K562 (cell line): Measurements from ENCODE around the gene RAP1A. TPM values are rescaled to one million over a fixed set of nuclear protein-coding genes. Genes with fewer than 3 reads are reported as not detected.
A peak's percentile ranks its signal among the peaks of the same experiment; 100 is the strongest.

Experiments used
- ATAC-seq: fragments of 200-7000 bp; cut with Tn5 transposase; 3 replicates; pipeline ENCODE4 v1.9.1; 2020; ENCODE audit warnings: moderate library complexity
- BruUV-seq: library from RNA; stranded (reverse); fragments of 400-500 nt; replicated peaks from 2 replicates; lab custom pipeline; 2021; lab: Mats Ljungman, UMichigan
- CTCF ChIA-PET: fragments of 300-600 bp; formaldehyde crosslinking; extraction: SDS; loops from one replicate; lab custom pipeline; 2021; ENCODE audit warnings: low intra/inter-chr PET ratio; lab: Yijun Ruan, JAX
- POLR2A ChIA-PET: fragments of 300-600, 350-650 bp; sonication (Branson Sonifier 250); formaldehyde crosslinking; extraction: SDS; loops from one replicate; lab custom pipeline; 2021; ENCODE audit warnings: antibody characterized with exemption, inconsistent platforms; lab: Yijun Ruan, JAX
- DNase-seq, 4 experiments: peaks; one replicate each; pipeline versions ENCODE4 v3.0.0 to v3.0.0-alpha.2; 2011 to 2018; ENCODE audit warnings: low spot score in 3 of 4, mixed read lengths in 3 of 4; ENCODE audit errors: extremely low read depth in 1 of 4
- FAIRE-seq: peaks from 2 replicates; lab custom pipeline; 2011; peaks lifted over from hg19 to GRCh38; lab: Jason Lieb, UNC
- H2AFZ ChIP-seq: 2 replicates; pipeline ENCODE4 v1.6.0; 2011; ENCODE audit warnings: low read depth, low read length, control low read depth, inconsistent platforms
- H3K27ac ChIP-seq: fragments of 200-600 bp; 3 replicates; pipeline ENCODE4 v1.8.0; 2011; ENCODE audit warnings: low read depth, mild to moderate bottlenecking, control low read depth, inconsistent platforms, low read length, moderate library complexity, mixed read lengths; ENCODE audit errors: extremely low read depth
- H3K27me3 ChIP-seq, 2 experiments: fragments of 300-600 bp in 1 of 2; 2 replicates in 1 of 2; 3 replicates in 1 of 2; pipeline versions ENCODE4 v1.6.0 to v1.8.0; 2011; ENCODE audit warnings: inconsistent platforms in 2 of 2, low read length in 2 of 2, mild to moderate bottlenecking in 1 of 2, mixed read lengths in 1 of 2, moderate library complexity in 1 of 2; ENCODE audit not compliant: control insufficient read depth in 2 of 2, insufficient read depth in 2 of 2
- H3K36me3 ChIP-seq: fragments of 300-600 bp; 3 replicates; pipeline ENCODE4 v1.8.0; 2011; ENCODE audit warnings: mild to moderate bottlenecking, low read length, inconsistent platforms; ENCODE audit not compliant: control insufficient read depth, insufficient read depth
- H3K4me1 ChIP-seq, 2 experiments: fragments of 200-600 bp in 1 of 2; replicated peaks in 1 of 2; 2 replicates in 1 of 2; 3 replicates in 1 of 2; pipeline versions ENCODE4 v1.5.1 to v1.8.0; 2011; ENCODE audit warnings: inconsistent platforms in 2 of 2, low read length in 2 of 2, mild to moderate bottlenecking in 1 of 2, mixed read lengths in 1 of 2, moderate library complexity in 1 of 2; ENCODE audit not compliant: control insufficient read depth in 2 of 2, insufficient read depth in 2 of 2
- H3K4me2 ChIP-seq: 2 replicates; pipeline ENCODE4 v1.6.1; 2011; ENCODE audit warnings: low read length, control low read depth, inconsistent platforms, mixed read lengths; ENCODE audit not compliant: insufficient read depth
- H3K4me3 ChIP-seq: fragments of 200-600 bp; sonication (generic), shearing (Covaris generic); 2 replicates; pipeline ENCODE4 v1.5.1; 2016; ENCODE audit warnings: control low read depth, inconsistent platforms
- H3K79me2 ChIP-seq: fragments of 200-600 bp; 3 replicates; pipeline ENCODE4 v1.8.0; 2011; ENCODE audit warnings: low read length, inconsistent platforms; ENCODE audit not compliant: control insufficient read depth, insufficient read depth
- H3K9ac ChIP-seq, 2 experiments: 2 replicates each; pipeline versions ENCODE4 v1.6.0 to v1.6.1; 2011; ENCODE audit warnings: low read depth in 2 of 2, low read length in 2 of 2, control low read depth in 1 of 2, inconsistent platforms in 1 of 2, mild to moderate bottlenecking in 1 of 2, mixed read lengths in 1 of 2; ENCODE audit not compliant: insufficient read depth in 1 of 2
- H3K9me1 ChIP-seq: one replicate; pipeline ENCODE4 v1.6.0; 2011; ENCODE audit warnings: inconsistent platforms, mild to moderate bottlenecking, low read length, moderate library complexity; ENCODE audit not compliant: control insufficient read depth, insufficient read depth
- H3K9me3 ChIP-seq: replicated peaks from 2 replicates; pipeline ENCODE4 v1.5.1; 2011; ENCODE audit warnings: low read depth, low read length, inconsistent platforms; ENCODE audit not compliant: control insufficient read depth, insufficient read depth
- H4K20me1 ChIP-seq: replicated peaks from 2 replicates; pipeline ENCODE4 v1.6.1; 2011; ENCODE audit warnings: low read length, inconsistent platforms, mixed read lengths; ENCODE audit not compliant: control insufficient read depth, insufficient read depth
- ARNT ChIP-seq, 2 experiments: fragments of 450-650 bp; IDR thresholded peaks; 2 replicates each; pipeline ENCODE4 v1.6.1; 2016; ENCODE audit warnings: mild to moderate bottlenecking in 1 of 2
- BCL6 ChIP-seq: fragments of 250-450 bp; sonication (Bioruptor Pico); IDR thresholded peaks from 2 replicates; pipeline ENCODE4 v1.4.0; 2020
- ETV1 ChIP-seq: fragments of 450-650 bp; conservative IDR thresholded peaks from 2 replicates; pipeline ENCODE4 v1.6.1; 2016; ENCODE audit warnings: missing genetic modification characterization, control low read depth, low read depth, missing compliant biosample characterization
- HBP1 ChIP-seq: fragments of 450-650 bp; formaldehyde crosslinking; IDR thresholded peaks from 2 replicates; pipeline ENCODE4 v1.4.0; 2022; ENCODE audit warnings: missing genetic modification characterization
- KDM5B ChIP-seq: fragments of 200-600 bp; sonication (generic); IDR thresholded peaks from 2 replicates; pipeline ENCODE4 v1.6.1; 2012; ENCODE audit warnings: low read depth, mild to moderate bottlenecking, moderate library complexity, low read length, control low read depth, inconsistent platforms; ENCODE audit not compliant: insufficient replicate concordance
- MNT ChIP-seq, 2 experiments: fragments of 450-650 bp; conservative IDR thresholded peaks; 2 replicates each; pipeline ENCODE4 v1.6.1; 2017; ENCODE audit warnings: mild to moderate bottlenecking in 2 of 2, moderate library complexity in 2 of 2
- RBM17 ChIP-seq: fragments of 200-400 bp; formaldehyde crosslinking; IDR thresholded peaks from 2 replicates; pipeline ENCODE4 v1.6.1; 2017; ENCODE audit warnings: low read depth, mild to moderate bottlenecking, low read length, borderline replicate concordance
- RFX5 ChIP-seq: IDR thresholded peaks from 2 replicates; pipeline ENCODE4 v1.6.1; 2011; ENCODE audit warnings: low read depth, mild to moderate bottlenecking, improper control_type of control experiment, low read length
- SUPT5H ChIP-seq: fragments of 450-650 bp; IDR thresholded peaks from 2 replicates; pipeline ENCODE4 v1.6.1; 2016
- ZBTB33 ChIP-seq: sonication (generic); formaldehyde crosslinking; IDR thresholded peaks from 2 replicates; pipeline ENCODE4 v1.8.1; 2023; ENCODE audit warnings: mild to moderate bottlenecking, missing genetic modification reagents
- ZKSCAN1 ChIP-seq: fragments of 150-350 bp; IDR thresholded peaks from 2 replicates; pipeline ENCODE4 v1.6.1; 2016; ENCODE audit warnings: low read depth, low read length
- ZNF347 ChIP-seq: fragments of 450-650 bp; formaldehyde crosslinking; IDR thresholded peaks from 2 replicates; pipeline ENCODE4 v1.4.0; 2020; ENCODE audit warnings: low read depth, mild to moderate bottlenecking, moderate library complexity
- ZNF384 ChIP-seq: IDR thresholded peaks from 2 replicates; pipeline ENCODE4 v1.6.1; 2012; ENCODE audit warnings: low read depth, low read length, improper control_type of control experiment
- WGBS: fragments of 100-300 bp; shearing (Covaris generic); methylation state at CpG from one replicate; pipeline ENCODE4 v1.1.6; 2016; ENCODE audit warnings: low coverage, mixed read lengths; ENCODE audit not compliant: insufficient coverage; ENCODE audit errors: missing lambda C conversion rate; 5-methylcytosine and 5-hydroxymethylcytosine counted together
- in situ Hi-C: fragments of 300-500 bp; cut with MboI; formaldehyde crosslinking; loops from 4 replicates; pipeline ENCODE4 v1.15.0; 2018; ENCODE audit warnings: inconsistent platforms, mixed read lengths
- intact Hi-C: fragments of 100-400 bp; cut with micrococcal nuclease; formaldehyde crosslinking; loops from 2 replicates; pipeline ENCODE4 v1.14.2; 2022
- polyA plus RNA-seq, 8 experiments: library from polyadenylated mRNA; depleted of rRNA in 4 of 8; stranded (reverse) in 5 of 8; unstranded in 3 of 8; fragments of >200 nt; fragmentation: Nextera tagmentation in 2 of 8; fragmentation: Illumina TruSeq in 1 of 8; extraction: Ambion mirVana in 2 of 8; extraction: Trizol in 1 of 8; gene quantifications; 2 replicates each; pipeline versions ENCODE4 v1.2.1 to v1.2.3, GENCODE V29; 2011 to 2014; ENCODE audit warnings: inconsistent platforms in 1 of 8, missing spikeins in 1 of 8
- total RNA-seq, 7 experiments: library from RNA; depleted of rRNA in 6 of 7; stranded (reverse); fragments of >200 nt in 6 of 7; fragmentation: Illumina TruSeq in 2 of 7; extraction: Trizol in 2 of 7; gene quantifications; 2 replicates each; pipeline versions ENCODE4 v1.2.1 to v1.2.3, GENCODE V29; 2011 to 2021; ENCODE audit warnings: low replicate concordance in 1 of 7

The RAP1A gene
- total and polyA plus RNA-seq, 9 of the 15 experiments (the other 6 are each of a cell fraction or from before 2014, with no cell fraction given) = 13.4 to 86.2 (median 32.5) TPM

- no peak for TF ChIP-seq MNT (conservative IDR thresholded peaks at IDR 0.05)
- TF ChIP-seq, all 486 proteins: peak for 27
These were observed 491 bp upstream of the RAP1A start (continued) for GRCh38 chr1:111618961-111619634.

GRCh38 chr1:111620441-111620971, 917 bp downstream of the RAP1A start:
- intact Hi-C loops = loop anchor here (1.0 kb wide), 1 partner anchor 112 kb away; no protein-coding TSS in a partner anchor
- ATAC-seq = peak; percentile 0; the same call in 1 of the 3 replicates
- peak overlapping the region; percentile 83 for H2AFZ ChIP-seq
- POLR2A ChIA-PET = interaction anchor here (0.5 to 1.3 kb wide), 5 partner anchors 85 to 659 kb away, joined by 3 read pairs; no protein-coding TSS in a partner anchor
- peak overlapping the region; percentile 74 to 96 for H3K9ac ChIP-seq
- no TSS peak for BruUV-seq
- H3K27ac ChIP-seq = peak overlapping the region; percentile 78
- peak overlapping the region; percentile 76 for H3K4me3 ChIP-seq
- H3K27me3 ChIP-seq = no peaks in the 10 kb centered on the region
- no peaks in the 10 kb centered on the region for H4K20me1 ChIP-seq
- H3K4me1 ChIP-seq = peaks cover 3 to 48% of the 10 kb centered on the region in 2 experiments
- H3K9me1 ChIP-seq = no peaks in the 10 kb centered on the region
- peak overlapping the region; percentile 91 for H3K4me2 ChIP-seq
- no peak for FAIRE-seq
- DNase-seq = peak in 1 of 4 experiments; percentile 74
- CTCF ChIA-PET = no interaction called here
- peaks cover 58% of the 10 kb centered on the region for H3K79me2 ChIP-seq
- in situ Hi-C loops = no loop called here
- WGBS = under 1% methylated on average over 10 of the region's 12 CpGs
- peaks cover 6% of the 10 kb centered on the region; the same call in 1 of the 3 replicates for H3K36me3 ChIP-seq
- H3K9me3 ChIP-seq = no peaks in the 10 kb centered on the region
- TF ChIP-seq ZBTB33 = 0 out of 2 replicates have a peak, but pooled peaks have one; percentile 60
- no peak for TF ChIP-seq HBP1 (CRISPR knock-in tag)
- TF ChIP-seq SUPT5H = peak; percentile 13; the same call in 1 of the 2 replicates
- TF ChIP-seq ARNT (IDR thresholded peaks at IDR 0.05) = no peak
- TF ChIP-seq BCL6 = no peak
- TF ChIP-seq RFX5 = no peak
- no peak for TF ChIP-seq ZKSCAN1
- TF ChIP-seq ZNF347 (CRISPR knock-in tag) = no peak
- TF ChIP-seq ZNF384 = no peak
- TF ChIP-seq ETV1 (tag) = no peak
- no peak for TF ChIP-seq RBM17
- peak; percentile 4 for TF ChIP-seq KDM5B
